Parathyroid adenoma (tissue), 2 donors: ENCODE results near the gene ATXN10.

Source experiments
- H2AFZ ChIP-seq: fragments of 300-600 bp; sonication (generic); one replicate; pipeline ENCODE4 v1.7.0; 2017; ENCODE audit warnings: antibody characterized with exemption, mild to moderate bottlenecking
- H3K27ac ChIP-seq: fragments of 300-600 bp; sonication (generic); one replicate; pipeline ENCODE4 v1.7.0; 2017
- H3K27me3 ChIP-seq: fragments of 300-600 bp; sonication (generic); one replicate; pipeline ENCODE4 v1.7.0; 2017; ENCODE audit warnings: low read length; ENCODE audit not compliant: control insufficient read depth, insufficient read depth
- H3K36me3 ChIP-seq: fragments of 300-600 bp; sonication (generic); one replicate; pipeline ENCODE4 v1.7.0; 2017; ENCODE audit warnings: low read length; ENCODE audit not compliant: control insufficient read depth, insufficient read depth
- H3K4me1 ChIP-seq: fragments of 300-600 bp; sonication (generic); one replicate; pipeline ENCODE4 v1.7.0; 2017; ENCODE audit warnings: control low read depth
- H3K4me2 ChIP-seq: fragments of 300-600 bp; sonication (generic); one replicate; pipeline ENCODE4 v1.7.0; 2017; ENCODE audit warnings: low read length
- H3K4me3 ChIP-seq: fragments of 300-600 bp; sonication (generic); one replicate; pipeline ENCODE4 v1.7.0; 2017; ENCODE audit warnings: low read depth, low read length
- H3K79me2 ChIP-seq: fragments of 300-600 bp; sonication (generic); one replicate; pipeline ENCODE4 v1.7.0; 2017; ENCODE audit warnings: control low read depth
- H3K9ac ChIP-seq: fragments of 300-600 bp; sonication (generic); one replicate; pipeline ENCODE4 v1.7.0; 2017; ENCODE audit warnings: mild to moderate bottlenecking
- H3K9me3 ChIP-seq: fragments of 300-600 bp; sonication (generic); one replicate; pipeline ENCODE4 v1.7.0; 2017; ENCODE audit warnings: low read length; ENCODE audit not compliant: control insufficient read depth
- TF ChIP-seq, protein P1 (sequence below): fragments of 300-600 bp; sonication (generic); IDR thresholded peaks from one replicate; pipeline ENCODE4 v1.7.0; 2017; ENCODE audit warnings: antibody characterized with exemption, mild to moderate bottlenecking
- donor health status: primary hyperparathyroidism.

Gene ATXN10

GRCh38 chr22:45645526-45646414 is 25.9 kb upstream of the ATXN10 start:
- no peaks in the 10 kb centered on the region for H3K79me2 ChIP-seq
- no peak overlapping the region for H3K27ac ChIP-seq
- H3K27me3 ChIP-seq, result no peaks in the 10 kb centered on the region
- peaks cover 7% of the 10 kb centered on the region for H3K4me1 ChIP-seq
- no peaks in the 10 kb centered on the region for H3K9me3 ChIP-seq
- TF ChIP-seq, protein P1, sequence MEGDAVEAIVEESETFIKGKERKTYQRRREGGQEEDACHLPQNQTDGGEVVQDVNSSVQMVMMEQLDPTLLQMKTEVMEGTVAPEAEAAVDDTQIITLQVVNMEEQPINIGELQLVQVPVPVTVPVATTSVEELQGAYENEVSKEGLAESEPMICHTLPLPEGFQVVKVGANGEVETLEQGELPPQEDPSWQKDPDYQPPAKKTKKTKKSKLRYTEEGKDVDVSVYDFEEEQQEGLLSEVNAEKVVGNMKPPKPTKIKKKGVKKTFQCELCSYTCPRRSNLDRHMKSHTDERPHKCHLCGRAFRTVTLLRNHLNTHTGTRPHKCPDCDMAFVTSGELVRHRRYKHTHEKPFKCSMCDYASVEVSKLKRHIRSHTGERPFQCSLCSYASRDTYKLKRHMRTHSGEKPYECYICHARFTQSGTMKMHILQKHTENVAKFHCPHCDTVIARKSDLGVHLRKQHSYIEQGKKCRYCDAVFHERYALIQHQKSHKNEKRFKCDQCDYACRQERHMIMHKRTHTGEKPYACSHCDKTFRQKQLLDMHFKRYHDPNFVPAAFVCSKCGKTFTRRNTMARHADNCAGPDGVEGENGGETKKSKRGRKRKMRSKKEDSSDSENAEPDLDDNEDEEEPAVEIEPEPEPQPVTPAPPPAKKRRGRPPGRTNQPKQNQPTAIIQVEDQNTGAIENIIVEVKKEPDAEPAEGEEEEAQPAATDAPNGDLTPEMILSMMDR, result peak; percentile 79
- no peak overlapping the region for H3K4me2 ChIP-seq
- no peaks in the 10 kb centered on the region for H3K36me3 ChIP-seq
- H3K4me3 ChIP-seq, result no peak overlapping the region
- peak overlapping the region; percentile 17 for H2AFZ ChIP-seq
- no peak overlapping the region for H3K9ac ChIP-seq

DNA sequence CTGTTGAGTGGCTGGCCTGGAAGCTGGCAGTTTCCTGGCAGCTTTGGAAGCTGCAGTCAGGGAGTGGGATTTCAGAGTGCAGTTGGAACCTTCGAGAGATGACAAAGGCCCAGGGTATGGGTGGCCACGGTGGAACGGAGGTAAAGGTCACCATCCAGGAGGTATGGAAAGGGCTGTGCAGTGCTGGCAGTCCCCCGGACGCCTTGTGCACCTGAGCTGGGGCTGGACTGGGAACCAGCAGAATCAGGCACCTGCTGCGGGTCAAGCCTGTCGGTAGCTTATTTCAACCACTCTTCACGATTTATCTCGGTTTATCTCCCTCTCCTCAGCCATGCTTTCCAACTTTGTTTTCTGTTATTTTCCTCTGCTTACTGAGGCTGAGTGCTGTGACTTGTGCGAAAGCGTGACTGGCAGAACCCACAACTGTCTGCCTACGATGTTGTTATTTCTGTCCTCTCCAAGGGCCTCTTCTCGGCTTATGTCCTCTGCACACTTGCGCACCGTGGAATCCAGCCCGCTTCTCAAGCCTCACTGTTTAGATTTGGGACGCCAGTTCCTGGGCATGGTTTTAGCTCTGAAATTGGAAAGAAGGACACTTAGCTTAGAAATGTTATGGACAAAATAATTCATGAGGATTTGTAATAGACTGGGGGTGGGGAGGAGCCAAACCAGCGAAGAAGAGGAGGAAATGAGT is 24.0 kb upstream of the ATXN10 start:
- no peaks in the 10 kb centered on the region for H3K27me3 ChIP-seq
- no peak overlapping the region for H3K27ac ChIP-seq
- TF ChIP-seq, protein P1, result no peak

DNA sequence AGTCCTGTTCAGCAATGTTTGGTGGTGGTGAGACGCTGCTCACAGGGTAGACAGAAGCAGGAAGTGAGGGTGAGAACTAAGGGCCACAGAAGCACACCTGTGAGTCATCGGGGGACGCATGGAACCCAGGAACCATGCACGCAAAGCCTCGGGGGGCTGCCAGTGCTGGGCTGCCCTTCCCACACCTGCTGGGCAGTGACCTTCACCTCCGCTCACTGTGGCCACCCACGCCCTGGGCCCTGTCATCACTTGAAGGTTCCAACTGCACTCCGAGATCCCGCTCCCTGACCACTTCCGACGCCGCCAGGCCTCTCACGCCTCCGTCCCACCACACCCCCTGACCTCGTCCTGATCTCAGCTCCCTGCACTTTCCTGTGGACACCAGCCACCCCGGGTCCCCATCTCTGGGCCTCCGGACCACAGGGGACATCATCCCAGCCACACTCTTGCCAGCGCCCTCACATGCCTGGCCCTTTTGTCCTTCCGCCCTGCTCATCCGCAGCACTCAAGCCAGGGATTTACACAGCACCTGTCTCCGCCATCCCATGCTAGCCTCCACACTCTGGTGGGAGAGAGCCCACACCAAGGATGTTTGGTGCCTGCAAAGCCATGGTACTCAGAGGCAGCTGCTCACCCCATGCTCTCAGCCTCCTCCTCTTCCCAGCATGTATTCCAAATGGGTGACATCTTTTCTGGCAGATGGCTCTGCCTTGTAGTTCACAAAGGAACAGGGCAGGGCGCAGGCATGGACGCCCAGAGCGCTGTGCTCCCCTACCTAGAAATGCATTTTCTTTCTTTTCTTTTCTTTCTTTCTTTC is 23.1 kb upstream of the ATXN10 start:
- Histone ChIP-seq H2AFZ (no peak overlapping the region), H3K9ac (no peak overlapping the region), H3K4me2 (no peak overlapping the region), H3K27ac (no peak overlapping the region), H3K36me3 (no peaks in the 10 kb centered on the region), H3K4me1 (no peaks in the 10 kb centered on the region), H3K27me3 (no peaks in the 10 kb centered on the region), H3K79me2 (no peaks in the 10 kb centered on the region), H3K9me3 (no peaks in the 10 kb centered on the region), H3K4me3 (no peak overlapping the region)
- TF ChIP-seq, protein P1, result no peak

More for the DNA sequence above, 24.0 kb upstream of the ATXN10 start:
- H3K4me3 ChIP-seq, result no peak overlapping the region
- no peak overlapping the region for H3K9ac ChIP-seq
- no peaks in the 10 kb centered on the region for H3K9me3 ChIP-seq
- H2AFZ ChIP-seq, result no peak overlapping the region
- no peak overlapping the region for H3K4me2 ChIP-seq
- H3K79me2 ChIP-seq, result no peaks in the 10 kb centered on the region
- H3K4me1 ChIP-seq, result no peaks in the 10 kb centered on the region
- no peaks in the 10 kb centered on the region for H3K36me3 ChIP-seq

DNA sequence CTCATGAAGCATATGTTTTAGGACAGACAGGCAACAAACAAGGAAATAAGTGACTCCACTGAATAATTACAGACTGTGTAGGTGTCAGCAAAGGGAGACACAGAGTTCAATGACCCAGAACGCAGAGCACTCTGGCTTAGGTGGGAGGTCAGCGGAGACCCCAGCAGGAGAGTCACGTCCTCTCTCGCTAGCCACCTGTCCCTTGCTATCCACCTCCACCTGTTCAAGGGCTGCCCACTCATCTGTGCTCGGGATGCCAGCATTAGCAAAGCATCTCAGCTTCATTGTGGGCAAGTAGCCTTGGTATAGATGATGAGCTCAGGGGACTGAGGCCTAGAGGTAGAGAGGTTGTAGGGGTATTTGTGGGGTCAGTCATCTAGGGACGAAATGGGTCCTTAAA is 21.8 kb upstream of the ATXN10 start:
- Histone ChIP-seq H3K9me3 (no peaks in the 10 kb centered on the region), H3K27me3 (no peaks in the 10 kb centered on the region), H3K79me2 (no peaks in the 10 kb centered on the region), H3K4me3 (no peak overlapping the region), H2AFZ (no peak overlapping the region), H3K4me1 (no peaks in the 10 kb centered on the region), H3K9ac (no peak overlapping the region), H3K27ac (no peak overlapping the region), H3K36me3 (no peaks in the 10 kb centered on the region), H3K4me2 (no peak overlapping the region)
- TF ChIP-seq, protein P1, result no peak
